Fibroblast of lung (primary cell): ENCODE results near the gene EIF4H. TPM values are rescaled to one million over a fixed set of nuclear protein-coding genes. Genes with fewer than 3 reads are reported as not detected.

ENCODE experiments used
- DNase-seq, 2 donors: peaks; one replicate each; pipeline versions ENCODE4 v3.0.0 to v3.0.0-alpha.2; 2010; ENCODE audit warnings: low read depth in 2 of 2
- H2AFZ ChIP-seq: 2 replicates; pipeline ENCODE4 v1.5.1; 2012; ENCODE audit warnings: low read length, control low read depth, inconsistent platforms
- H3K27ac ChIP-seq: 2 replicates; pipeline ENCODE4 v1.5.1; 2011; ENCODE audit warnings: low read length, control low read depth; ENCODE audit not compliant: insufficient read depth
- H3K27me3 ChIP-seq: 2 replicates; pipeline ENCODE4 v1.5.1; 2011; ENCODE audit warnings: mild to moderate bottlenecking, low read length; ENCODE audit not compliant: control insufficient read depth, insufficient read depth
- H3K36me3 ChIP-seq: 2 replicates; pipeline ENCODE4 v1.5.1; 2011; ENCODE audit warnings: low read length; ENCODE audit not compliant: control insufficient read depth, insufficient read depth
- H3K4me1 ChIP-seq: 2 replicates; pipeline ENCODE4 v1.5.1; 2011; ENCODE audit warnings: low read length; ENCODE audit not compliant: control insufficient read depth, insufficient read depth; ENCODE audit errors: extremely low read depth
- H3K4me2 ChIP-seq: 2 replicates; pipeline ENCODE4 v1.5.1; 2011; ENCODE audit warnings: low read length, control low read depth; ENCODE audit not compliant: insufficient read depth; ENCODE audit errors: extremely low read depth
- H3K4me3 ChIP-seq, 4 experiments: fragments of 200-600 bp in 1 of 4; sonication (generic) in 1 of 4; replicated peaks in 1 of 4; 2 replicates each; pipeline ENCODE4 v1.5.1; 2011 to 2016; ENCODE audit warnings: low read length in 4 of 4, low read depth in 3 of 4, mild to moderate bottlenecking in 3 of 4, control low read depth in 2 of 4, inconsistent platforms in 1 of 4, mixed read lengths in 1 of 4; ENCODE audit not compliant: insufficient read depth in 1 of 4; ENCODE audit errors: control extremely low read depth in 1 of 4
- H3K79me2 ChIP-seq: 2 replicates; pipeline ENCODE4 v1.5.1; 2012; ENCODE audit warnings: mild to moderate bottlenecking, low read length, inconsistent platforms; ENCODE audit not compliant: control insufficient read depth, insufficient read depth
- H3K9ac ChIP-seq: 2 replicates; pipeline ENCODE4 v1.5.1; 2011; ENCODE audit warnings: mild to moderate bottlenecking, low read length, control low read depth; ENCODE audit not compliant: insufficient read depth
- H3K9me3 ChIP-seq: 2 replicates; pipeline ENCODE4 v1.5.1; 2012; ENCODE audit warnings: low read depth, low read length; ENCODE audit not compliant: control insufficient read depth, insufficient read depth
- H4K20me1 ChIP-seq: 2 replicates; pipeline ENCODE4 v1.5.1; 2011; ENCODE audit warnings: low read length; ENCODE audit not compliant: control insufficient read depth, insufficient read depth; ENCODE audit errors: extremely low read depth
- CTCF ChIP-seq, 2 donors: IDR thresholded peaks in 1 of 2; conservative IDR thresholded peaks in 1 of 2; 1 replicate in 1 of 2; 2 replicates in 1 of 2; pipeline ENCODE4 v1.5.1; 2011 to 2012; ENCODE audit warnings: low read length in 2 of 2, control low read depth in 1 of 2, inconsistent platforms in 1 of 2, low read depth in 1 of 2, mild to moderate bottlenecking in 1 of 2
- EZH2 ChIP-seq: IDR thresholded peaks from 2 replicates; pipeline ENCODE4 v1.5.1; 2012; ENCODE audit warnings: low read length, control low read depth, mild to moderate bottlenecking; ENCODE audit errors: missing control alignments
- polyA plus RNA-seq, 2 donors: library from polyadenylated mRNA; depleted of rRNA in 1 of 2; stranded (reverse) in 1 of 2; unstranded in 1 of 2; fragments of >200 nt; gene quantifications; 2 replicates each; pipeline ENCODE4 v1.2.1, GENCODE V29; 2011 to 2012; ENCODE audit warnings: missing spikeins in 1 of 2
- total RNA-seq: library from RNA; depleted of rRNA; stranded (reverse); fragments of >200 nt; gene quantifications from 2 replicates; pipeline ENCODE4 v1.2.1, GENCODE V29; 2014

Gene EIF4H
- total and polyA plus RNA-seq, 2 donors (not counting 1 experiment from before 2014, with no cell fraction given), result 292 to 361 TPM

- H3K27me3 ChIP-seq, result no peaks in the 10 kb centered on the region
- no peaks in the 10 kb centered on the region for H3K79me2 ChIP-seq
- no peaks in the 10 kb centered on the region for H3K9me3 ChIP-seq
- no peak for TF ChIP-seq CTCF (conservative IDR thresholded peaks at IDR 0.05 in 1 of 2, IDR thresholded peaks at IDR 0.05 in 1 of 2; ENCODE audit: low read depth in 1 of 2, low read length in 2 of 2)
- no peak overlapping the region for H3K9ac ChIP-seq
- H3K36me3 ChIP-seq, result no peaks in the 10 kb centered on the region
- peaks cover 3% of the 10 kb centered on the region for H3K4me1 ChIP-seq
- H3K4me3 ChIP-seq, result no peak overlapping the region
- H3K27ac ChIP-seq, result no peak overlapping the region
- no peak overlapping the region for H2AFZ ChIP-seq
- DNase-seq, result no peak
- H3K4me2 ChIP-seq, result no peak overlapping the region
- no peaks in the 10 kb centered on the region for H4K20me1 ChIP-seq
These were observed 38.5 kb downstream of the EIF4H start for GRCh38 chr7:74212661-74213060.

- Histone ChIP-seq H3K27me3 (no peaks in the 10 kb centered on the region), H3K9ac (no peak overlapping the region), H3K27ac (no peak overlapping the region), H3K4me1 (peaks cover 1% of the 10 kb centered on the region), H3K9me3 (no peaks in the 10 kb centered on the region), H2AFZ (no peak overlapping the region), H4K20me1 (no peaks in the 10 kb centered on the region), H3K36me3 (no peaks in the 10 kb centered on the region), H3K79me2 (no peaks in the 10 kb centered on the region), H3K4me3 (no peak overlapping the region), H3K4me2 (no peak overlapping the region)
- DNase-seq, result no peak
- TF ChIP-seq CTCF (conservative IDR thresholded peaks at IDR 0.05 in 1 of 2, IDR thresholded peaks at IDR 0.05 in 1 of 2; ENCODE audit: low read depth in 1 of 2, low read length in 2 of 2), result no peak
- no peak for TF ChIP-seq EZH2
These were observed 40.9 kb downstream of the EIF4H start for GRCh38 chr7:74214816-74215630.

GRCh38 chr7:74215921-74216320 lies 41.8 kb downstream of the EIF4H start:
- H3K4me1 ChIP-seq, result no peaks in the 10 kb centered on the region
- no peak overlapping the region for H2AFZ ChIP-seq
- H3K79me2 ChIP-seq, result no peaks in the 10 kb centered on the region
- no peak overlapping the region for H3K9ac ChIP-seq
- H3K27me3 ChIP-seq, result no peaks in the 10 kb centered on the region
- no peaks in the 10 kb centered on the region for H3K36me3 ChIP-seq
- no peaks in the 10 kb centered on the region for H4K20me1 ChIP-seq
- H3K9me3 ChIP-seq, result no peaks in the 10 kb centered on the region
- no peak for DNase-seq
- TF ChIP-seq CTCF (conservative IDR thresholded peaks at IDR 0.05 in 1 of 2, IDR thresholded peaks at IDR 0.05 in 1 of 2; ENCODE audit: low read depth in 1 of 2, low read length in 2 of 2) (no peak), EZH2 (no peak)
- no peak overlapping the region for H3K4me2 ChIP-seq
- H3K4me3 ChIP-seq, result no peak overlapping the region
- no peak overlapping the region for H3K27ac ChIP-seq
